Measurements from ENCODE around the gene ADK. TPM values are rescaled to one million over a fixed set of nuclear protein-coding genes. Genes with fewer than 3 reads are reported as not detected.

Gene ADK
- total and polyA plus RNA-seq, 2 of the 4 experiments (the other 2 are of a cell fraction) = 30.6 to 40.9 TPM

DNA sequence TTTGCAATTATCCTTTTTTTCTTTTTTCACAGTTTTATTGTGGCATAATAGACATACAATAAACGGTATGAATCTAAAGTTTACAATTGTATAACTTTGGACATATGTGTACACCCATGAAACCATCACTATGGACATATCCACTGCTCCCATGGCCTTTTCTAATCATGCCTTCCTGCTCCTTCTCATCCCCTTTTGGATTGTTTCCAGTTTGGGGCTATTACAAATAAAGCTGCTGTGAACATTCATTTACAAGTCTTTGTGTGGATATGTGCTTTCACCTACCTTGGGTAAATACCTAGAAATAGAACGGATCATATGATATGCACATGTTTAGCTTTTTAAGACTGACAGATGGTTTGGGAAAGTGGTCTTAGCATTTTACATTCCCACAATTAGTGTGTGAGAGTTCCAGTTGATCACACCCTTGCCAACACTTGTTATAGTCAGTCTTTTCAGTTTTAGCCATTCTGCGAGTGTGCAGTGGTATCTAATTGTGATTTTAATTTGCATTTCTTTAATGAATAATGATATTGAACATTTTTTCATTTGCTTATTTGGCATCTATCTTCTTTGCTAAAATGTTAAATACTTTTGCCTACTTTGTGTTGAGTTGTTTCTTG, 554.4 kb downstream of the ADK start:
- WGBS, 2 experiments (ENCODE audit: extremely low coverage in 2 of 2, insufficient read length in 1 of 2) = no CpG with 5 or more reads among the region's 3 CpGs
- Histone ChIP-seq H3K23ac (ENCODE audit: low read depth, low read length) (no peak overlapping the region), H3K36me3 (ENCODE audit: control insufficient read depth, insufficient read depth, low read length) (no peaks in the 10 kb centered on the region; the same call in 1 of the 2 replicates), H4K91ac (ENCODE audit: insufficient read depth, low read depth, low read length) (no peak overlapping the region), H3K9me3 (ENCODE audit: control insufficient read depth, insufficient read depth, low read length) (no peaks in the 10 kb centered on the region), H3K27me3 (ENCODE audit: control insufficient read depth, insufficient read depth, low read length) (no peaks in the 10 kb centered on the region), H3K9ac (ENCODE audit: low read depth, low read length) (no peak overlapping the region), H4K5ac (ENCODE audit: low read depth, low read length) (no peak overlapping the region), H3K56ac (ENCODE audit: extremely low read depth, insufficient read depth, low read length) (no peak overlapping the region), H4K8ac (ENCODE audit: low read depth in 2 of 2, low read length in 2 of 2) (no peak overlapping the region), H2BK5ac (ENCODE audit: low read depth, low read length, poor library complexity, severe bottlenecking) (no peak overlapping the region), H3K14ac (replicated peaks; ENCODE audit: low read depth, low read length) (no peak overlapping the region), H3K4me3 (ENCODE audit: insufficient read depth, low read depth, low read length) (no peak overlapping the region), H3K9me1 (ENCODE audit: insufficient read depth, low read length) (no peaks in the 10 kb centered on the region; the same call in 1 of the 2 replicates), H2BK20ac (ENCODE audit: low read depth, low read length) (no peak overlapping the region), H3K27ac (ENCODE audit: insufficient read depth, low read length) (no peak overlapping the region), H2BK120ac (ENCODE audit: low read depth, low read length) (no peak overlapping the region), H3K4ac (ENCODE audit: low read depth, low read length) (no peak overlapping the region), H2AK5ac (ENCODE audit: low read depth, low read length) (no peak overlapping the region), H3K4me1 (ENCODE audit: control insufficient read depth, insufficient read depth, low read length) (no peaks in the 10 kb centered on the region), H2AK9ac (replicated peaks; ENCODE audit: low read depth, low read length, poor library complexity) (no peak overlapping the region), H3K4me2 (ENCODE audit: low read depth, low read length) (no peak overlapping the region), H4K20me1 (ENCODE audit: insufficient read depth, low read length) (no peaks in the 10 kb centered on the region), H2BK15ac (ENCODE audit: low read depth, low read length) (no peak overlapping the region), H3K79me1 (ENCODE audit: low read depth in 1 of 2, low read length in 2 of 2) (no peaks in the 10 kb centered on the region; a peak in 1 of 4 replicates), H3K18ac (ENCODE audit: low read depth, low read length) (no peak overlapping the region), H2AFZ (replicated peaks; ENCODE audit: low read length, poor library complexity) (no peak overlapping the region)
- dilution Hi-C loops (cut with HindIII; ENCODE audit: low sequenced_read_pairs, unreplicated experiment) (no loop called here), in situ Hi-C loops (cut with MboI; ENCODE audit: low sequenced_read_pairs) (no loop called here), intact Hi-C loops (cut with micrococcal nuclease) (no loop called here)
- DNase-seq (no peak), ATAC-seq (ENCODE audit: low read depth) (no peak)
- TF ChIP-seq POLR2A (IDR thresholded peaks at IDR 0.05; ENCODE audit: low read depth, low read length) (no peak), BHLHE40 (IDR thresholded peaks at IDR 0.05; ENCODE audit: low read depth, low read length) (no peak), NFE2L2 (IDR thresholded peaks at IDR 0.05; ENCODE audit: low read depth, low read length) (no peak), FOS (IDR thresholded peaks at IDR 0.05; ENCODE audit: low read depth, low read length) (no peak), RCOR1 (IDR thresholded peaks at IDR 0.05; ENCODE audit: insufficient replicate concordance, low read length) (no peak), MXI1 (IDR thresholded peaks at IDR 0.05; ENCODE audit: borderline replicate concordance, low read depth, low read length) (no peak), CHD1 (IDR thresholded peaks at IDR 0.05; ENCODE audit: low read depth, low read length) (no peak), CEBPB (IDR thresholded peaks at IDR 0.05; ENCODE audit: low read depth, low read length) (no peak), SMC3 (IDR thresholded peaks at IDR 0.05; ENCODE audit: low read depth, low read length) (no peak), MAFK (IDR thresholded peaks at IDR 0.05; ENCODE audit: low read depth, low read length) (no peak), MAZ (IDR thresholded peaks at IDR 0.05; ENCODE audit: borderline replicate concordance, low read depth, low read length) (no peak), RAD21 (IDR thresholded peaks at IDR 0.05; ENCODE audit: low read length) (no peak)
- TF ChIP-seq, protein P1, sequence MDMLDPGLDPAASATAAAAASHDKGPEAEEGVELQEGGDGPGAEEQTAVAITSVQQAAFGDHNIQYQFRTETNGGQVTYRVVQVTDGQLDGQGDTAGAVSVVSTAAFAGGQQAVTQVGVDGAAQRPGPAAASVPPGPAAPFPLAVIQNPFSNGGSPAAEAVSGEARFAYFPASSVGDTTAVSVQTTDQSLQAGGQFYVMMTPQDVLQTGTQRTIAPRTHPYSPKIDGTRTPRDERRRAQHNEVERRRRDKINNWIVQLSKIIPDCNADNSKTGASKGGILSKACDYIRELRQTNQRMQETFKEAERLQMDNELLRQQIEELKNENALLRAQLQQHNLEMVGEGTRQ (IDR thresholded peaks at IDR 0.05; ENCODE audit: low read depth, low read length) = no peak
- TF ChIP-seq, protein P2, sequence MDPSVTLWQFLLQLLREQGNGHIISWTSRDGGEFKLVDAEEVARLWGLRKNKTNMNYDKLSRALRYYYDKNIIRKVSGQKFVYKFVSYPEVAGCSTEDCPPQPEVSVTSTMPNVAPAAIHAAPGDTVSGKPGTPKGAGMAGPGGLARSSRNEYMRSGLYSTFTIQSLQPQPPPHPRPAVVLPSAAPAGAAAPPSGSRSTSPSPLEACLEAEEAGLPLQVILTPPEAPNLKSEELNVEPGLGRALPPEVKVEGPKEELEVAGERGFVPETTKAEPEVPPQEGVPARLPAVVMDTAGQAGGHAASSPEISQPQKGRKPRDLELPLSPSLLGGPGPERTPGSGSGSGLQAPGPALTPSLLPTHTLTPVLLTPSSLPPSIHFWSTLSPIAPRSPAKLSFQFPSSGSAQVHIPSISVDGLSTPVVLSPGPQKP (IDR thresholded peaks at IDR 0.05; ENCODE audit: borderline replicate concordance, low read depth, low read length) = no peak
- TF ChIP-seq, protein P3, sequence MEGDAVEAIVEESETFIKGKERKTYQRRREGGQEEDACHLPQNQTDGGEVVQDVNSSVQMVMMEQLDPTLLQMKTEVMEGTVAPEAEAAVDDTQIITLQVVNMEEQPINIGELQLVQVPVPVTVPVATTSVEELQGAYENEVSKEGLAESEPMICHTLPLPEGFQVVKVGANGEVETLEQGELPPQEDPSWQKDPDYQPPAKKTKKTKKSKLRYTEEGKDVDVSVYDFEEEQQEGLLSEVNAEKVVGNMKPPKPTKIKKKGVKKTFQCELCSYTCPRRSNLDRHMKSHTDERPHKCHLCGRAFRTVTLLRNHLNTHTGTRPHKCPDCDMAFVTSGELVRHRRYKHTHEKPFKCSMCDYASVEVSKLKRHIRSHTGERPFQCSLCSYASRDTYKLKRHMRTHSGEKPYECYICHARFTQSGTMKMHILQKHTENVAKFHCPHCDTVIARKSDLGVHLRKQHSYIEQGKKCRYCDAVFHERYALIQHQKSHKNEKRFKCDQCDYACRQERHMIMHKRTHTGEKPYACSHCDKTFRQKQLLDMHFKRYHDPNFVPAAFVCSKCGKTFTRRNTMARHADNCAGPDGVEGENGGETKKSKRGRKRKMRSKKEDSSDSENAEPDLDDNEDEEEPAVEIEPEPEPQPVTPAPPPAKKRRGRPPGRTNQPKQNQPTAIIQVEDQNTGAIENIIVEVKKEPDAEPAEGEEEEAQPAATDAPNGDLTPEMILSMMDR (conservative IDR thresholded peaks at IDR 0.05; ENCODE audit: low read depth, low read length) = no peak
- CTCF ChIA-PET = no interaction called here
- BruUV-seq (replicated peaks) = no TSS peak
- POLR2A ChIA-PET (ENCODE audit: unreplicated experiment) = no interaction called here

Measured in IMR-90 (cell line).